SK-N-SH (cell line): ENCODE results near the gene AKR1C3.
"Not testable (repeated sequence)": the region's sequence is repeated elsewhere in the genome, so short reads cannot be mapped to it uniquely, and the experiment has no call there.

Experiments
- CTCF ChIP-seq: fragments of 200-600 bp; sonication (generic); IDR thresholded peaks from 2 replicates; pipeline ENCODE4 v1.6.1; 2017; ENCODE audit warnings: antibody characterized with exemption, mild to moderate bottlenecking, moderate library complexity
- POLR2AphosphoS5 ChIP-seq: IDR thresholded peaks from 2 replicates; pipeline ENCODE4 v1.6.1; 2012; ENCODE audit warnings: low read depth, low read length
- TEAD4 ChIP-seq: IDR thresholded peaks from 2 replicates; pipeline ENCODE4 v1.4.0; 2012; ENCODE audit warnings: mild to moderate bottlenecking, borderline replicate concordance; ENCODE audit not compliant: insufficient read depth

DNA sequence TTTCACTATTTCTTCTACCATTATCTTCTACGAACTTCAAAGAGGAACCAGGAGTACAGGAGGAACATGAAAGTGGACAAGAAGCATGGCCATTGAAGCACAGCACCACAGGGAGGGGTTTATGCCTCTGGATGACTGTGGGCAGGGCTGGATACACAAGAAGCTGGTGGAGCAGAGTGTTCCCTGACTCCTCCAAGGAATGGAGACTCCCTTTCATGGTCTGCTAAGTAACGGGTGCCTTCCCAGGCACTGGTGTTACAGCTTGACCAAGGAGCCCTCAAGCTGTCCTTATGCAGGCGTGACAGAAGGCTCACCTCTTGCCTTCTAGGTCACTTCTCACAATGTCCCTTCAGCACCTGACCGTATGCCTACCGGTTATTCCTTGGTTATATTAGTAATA, 47.2 kb upstream of the AKR1C3 start:
- TF ChIP-seq CTCF, POLR2AphosphoS5, TEAD4: not testable (repeated sequence)
